GM23338 (cell line): ENCODE data around the gene LRRC40. TPM values are rescaled to one million over a fixed set of nuclear protein-coding genes. Genes with fewer than 3 reads are reported as not detected.
"Not testable (repeated sequence)": the region's sequence is repeated elsewhere in the genome, so short reads cannot be mapped to it uniquely, and the experiment has no call there.

Source experiments
- ATAC-seq: fragments of 200-7000 bp; cut with Tn5 transposase; 3 replicates; pipeline ENCODE4 v1.9.1; 2020
- DNase-seq: peaks from one replicate; pipeline ENCODE4 v3.0.0-alpha.2; 2015; ENCODE audit warnings: low spot score
- H2AFZ ChIP-seq: fragments of 200-600 bp; sonication (generic); 2 replicates; pipeline ENCODE4 v1.8.0; 2016; ENCODE audit warnings: antibody characterized with exemption, mild to moderate bottlenecking, moderate library complexity
- H3F3A ChIP-seq: fragments of 200-600 bp; sonication (generic); replicated peaks from 2 replicates; pipeline ENCODE4 v1.8.0; 2017; ENCODE audit warnings: antibody characterized with exemption, mixed run types, low read depth
- H3K27ac ChIP-seq: fragments of 200-600 bp; sonication (generic); 2 replicates; pipeline ENCODE4 v1.6.1; 2016; ENCODE audit warnings: low read depth
- H3K27me3 ChIP-seq: fragments of 200-600 bp; sonication (generic); 2 replicates; pipeline ENCODE4 v1.8.0; 2016; ENCODE audit warnings: mild to moderate bottlenecking, mixed run types, moderate library complexity; ENCODE audit not compliant: insufficient read depth
- H3K36me3 ChIP-seq: fragments of 200-600 bp; sonication (generic); 2 replicates; pipeline ENCODE4 v1.8.0; 2016; ENCODE audit warnings: mild to moderate bottlenecking; ENCODE audit not compliant: insufficient read depth
- H3K4me1 ChIP-seq: fragments of 200-600 bp; sonication (generic); 2 replicates; pipeline ENCODE4 v1.8.0; 2016; ENCODE audit warnings: mild to moderate bottlenecking, moderate library complexity; ENCODE audit not compliant: insufficient read depth
- H3K4me2 ChIP-seq: fragments of 200-600 bp; sonication (generic); 2 replicates; pipeline ENCODE4 v1.7.1; 2017; ENCODE audit warnings: mixed run types
- H3K4me3 ChIP-seq: fragments of 200-600 bp; sonication (generic); 2 replicates; pipeline ENCODE4 v1.6.1; 2016; ENCODE audit warnings: mixed run types
- H3K79me2 ChIP-seq: fragments of 200-600 bp; sonication (generic); replicated peaks from 2 replicates; pipeline ENCODE4 v1.8.0; 2017; ENCODE audit warnings: mild to moderate bottlenecking; ENCODE audit not compliant: insufficient read depth
- H3K9me2 ChIP-seq: fragments of 200-600 bp; sonication (generic); 2 replicates; pipeline ENCODE4 v1.8.0; 2017; ENCODE audit not compliant: insufficient read depth
- H4K20me1 ChIP-seq: fragments of 200-600 bp; sonication (generic); replicated peaks from 2 replicates; pipeline ENCODE4 v1.8.0; 2017; ENCODE audit warnings: mild to moderate bottlenecking; ENCODE audit not compliant: insufficient read depth
- H3K27ac Mint-ChIP-seq: 2 replicates; pipeline ENCODE4 v1.8.0; 2020; ENCODE audit warnings: inconsistent platforms, mild to moderate bottlenecking, moderate library complexity, mixed read lengths
- H3K27me3 Mint-ChIP-seq: 3 replicates; pipeline ENCODE4 v1.8.0; 2022; ENCODE audit warnings: low read depth, mild to moderate bottlenecking, moderate library complexity, mixed read lengths, inconsistent platforms; ENCODE audit not compliant: insufficient read depth, poor library complexity
- H3K36me3 Mint-ChIP-seq: 3 replicates; pipeline ENCODE4 v1.8.0; 2021; ENCODE audit warnings: low read depth, mild to moderate bottlenecking, inconsistent platforms, moderate library complexity, mixed read lengths
- H3K4me1 Mint-ChIP-seq: 3 replicates; pipeline ENCODE4 v1.8.0; 2020; ENCODE audit warnings: mild to moderate bottlenecking, inconsistent platforms, mixed read lengths
- H3K4me3 Mint-ChIP-seq: 3 replicates; pipeline ENCODE4 v1.8.0; 2021; ENCODE audit warnings: moderate library complexity, mild to moderate bottlenecking, inconsistent platforms, mixed read lengths
- H3K9me3 Mint-ChIP-seq: 3 replicates; pipeline ENCODE4 v1.8.0; 2020; ENCODE audit warnings: moderate library complexity, mild to moderate bottlenecking, inconsistent platforms, mixed read lengths
- POLR2AphosphoS5 ChIP-seq: IDR thresholded peaks from 2 replicates; pipeline ENCODE4 v1.6.1; 2016; ENCODE audit warnings: antibody characterized with exemption, low read depth
- ZNF331 ChIP-seq: fragments of 250-450 bp; sonication (Bioruptor Pico); IDR thresholded peaks from 2 replicates; pipeline ENCODE4 v1.5.0; 2020; ENCODE audit warnings: low read depth, mild to moderate bottlenecking, moderate library complexity
- polyA plus RNA-seq: library from polyadenylated mRNA; unstranded; fragments of >200 nt; fragmentation: Nextera tagmentation; extraction: Ambion mirVana; gene quantifications from 2 replicates; pipeline ENCODE4 v1.2.1, GENCODE V29; 2016
- total RNA-seq: library from RNA; depleted of rRNA; stranded (reverse); fragments of >200 nt; shearing (Covaris generic); gene quantifications from 2 replicates; pipeline ENCODE4 v1.2.3, GENCODE V29; 2014
- TF ChIP-seq, protein P1 (sequence below): fragments of 250-450 bp; sonication (Bioruptor Pico); IDR thresholded peaks from 2 replicates; pipeline ENCODE4 v1.5.0; 2020; ENCODE audit warnings: mild to moderate bottlenecking, moderate library complexity

Gene LRRC40
- total and polyA plus RNA-seq, 2 experiments from 2014 or later = 33.9 to 50.5 TPM

GRCh38 chr1:70207492-70207891 lies 2.1 kb upstream of the LRRC40 start:
- no peak for TF ChIP-seq ZNF331 (CRISPR knock-in tag)
- TF ChIP-seq POLR2AphosphoS5 = no peak
- TF ChIP-seq, protein P1, sequence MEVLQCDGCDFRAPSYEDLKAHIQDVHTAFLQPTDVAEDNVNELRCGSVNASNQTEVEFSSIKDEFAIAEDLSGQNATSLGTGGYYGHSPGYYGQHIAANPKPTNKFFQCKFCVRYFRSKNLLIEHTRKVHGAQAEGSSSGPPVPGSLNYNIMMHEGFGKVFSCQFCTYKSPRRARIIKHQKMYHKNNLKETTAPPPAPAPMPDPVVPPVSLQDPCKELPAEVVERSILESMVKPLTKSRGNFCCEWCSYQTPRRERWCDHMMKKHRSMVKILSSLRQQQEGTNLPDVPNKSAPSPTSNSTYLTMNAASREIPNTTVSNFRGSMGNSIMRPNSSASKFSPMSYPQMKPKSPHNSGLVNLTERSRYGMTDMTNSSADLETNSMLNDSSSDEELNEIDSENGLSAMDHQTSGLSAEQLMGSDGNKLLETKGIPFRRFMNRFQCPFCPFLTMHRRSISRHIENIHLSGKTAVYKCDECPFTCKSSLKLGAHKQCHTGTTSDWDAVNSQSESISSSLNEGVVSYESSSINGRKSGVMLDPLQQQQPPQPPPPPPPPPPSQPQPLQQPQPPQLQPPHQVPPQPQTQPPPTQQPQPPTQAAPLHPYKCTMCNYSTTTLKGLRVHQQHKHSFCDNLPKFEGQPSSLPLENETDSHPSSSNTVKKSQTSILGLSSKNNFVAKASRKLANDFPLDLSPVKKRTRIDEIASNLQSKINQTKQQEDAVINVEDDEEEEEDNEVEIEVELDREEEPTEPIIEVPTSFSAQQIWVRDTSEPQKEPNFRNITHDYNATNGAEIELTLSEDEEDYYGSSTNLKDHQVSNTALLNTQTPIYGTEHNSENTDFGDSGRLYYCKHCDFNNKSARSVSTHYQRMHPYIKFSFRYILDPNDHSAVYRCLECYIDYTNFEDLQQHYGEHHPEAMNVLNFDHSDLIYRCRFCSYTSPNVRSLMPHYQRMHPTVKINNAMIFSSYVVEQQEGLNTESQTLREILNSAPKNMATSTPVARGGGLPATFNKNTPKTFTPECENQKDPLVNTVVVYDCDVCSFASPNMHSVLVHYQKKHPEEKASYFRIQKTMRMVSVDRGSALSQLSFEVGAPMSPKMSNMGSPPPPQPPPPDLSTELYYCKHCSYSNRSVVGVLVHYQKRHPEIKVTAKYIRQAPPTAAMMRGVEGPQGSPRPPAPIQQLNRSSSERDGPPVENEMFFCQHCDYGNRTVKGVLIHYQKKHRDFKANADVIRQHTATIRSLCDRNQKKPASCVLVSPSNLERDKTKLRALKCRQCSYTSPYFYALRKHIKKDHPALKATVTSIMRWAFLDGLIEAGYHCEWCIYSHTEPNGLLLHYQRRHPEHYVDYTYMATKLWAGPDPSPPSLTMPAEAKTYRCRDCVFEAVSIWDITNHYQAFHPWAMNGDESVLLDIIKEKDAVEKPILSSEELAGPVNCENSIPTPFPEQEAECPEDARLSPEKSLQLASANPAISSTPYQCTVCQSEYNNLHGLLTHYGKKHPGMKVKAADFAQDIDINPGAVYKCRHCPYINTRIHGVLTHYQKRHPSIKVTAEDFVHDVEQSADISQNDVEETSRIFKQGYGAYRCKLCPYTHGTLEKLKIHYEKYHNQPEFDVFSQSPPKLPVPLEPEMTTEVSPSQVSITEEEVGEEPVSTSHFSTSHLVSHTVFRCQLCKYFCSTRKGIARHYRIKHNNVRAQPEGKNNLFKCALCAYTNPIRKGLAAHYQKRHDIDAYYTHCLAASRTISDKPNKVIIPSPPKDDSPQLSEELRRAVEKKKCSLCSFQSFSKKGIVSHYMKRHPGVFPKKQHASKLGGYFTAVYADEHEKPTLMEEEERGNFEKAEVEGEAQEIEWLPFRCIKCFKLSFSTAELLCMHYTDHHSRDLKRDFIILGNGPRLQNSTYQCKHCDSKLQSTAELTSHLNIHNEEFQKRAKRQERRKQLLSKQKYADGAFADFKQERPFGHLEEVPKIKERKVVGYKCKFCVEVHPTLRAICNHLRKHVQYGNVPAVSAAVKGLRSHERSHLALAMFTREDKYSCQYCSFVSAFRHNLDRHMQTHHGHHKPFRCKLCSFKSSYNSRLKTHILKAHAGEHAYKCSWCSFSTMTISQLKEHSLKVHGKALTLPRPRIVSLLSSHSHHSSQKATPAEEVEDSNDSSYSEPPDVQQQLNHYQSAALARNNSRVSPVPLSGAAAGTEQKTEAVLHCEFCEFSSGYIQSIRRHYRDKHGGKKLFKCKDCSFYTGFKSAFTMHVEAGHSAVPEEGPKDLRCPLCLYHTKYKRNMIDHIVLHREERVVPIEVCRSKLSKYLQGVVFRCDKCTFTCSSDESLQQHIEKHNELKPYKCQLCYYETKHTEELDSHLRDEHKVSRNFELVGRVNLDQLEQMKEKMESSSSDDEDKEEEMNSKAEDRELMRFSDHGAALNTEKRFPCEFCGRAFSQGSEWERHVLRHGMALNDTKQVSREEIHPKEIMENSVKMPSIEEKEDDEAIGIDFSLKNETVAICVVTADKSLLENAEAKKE (CRISPR knock-in tag) = no peak
- Histone ChIP-seq H3K27ac (no peak overlapping the region), H3K4me2 (peak overlapping the region; percentile 90; the same call in 1 of the 2 replicates), H3K4me1 (peaks cover 8% of the 10 kb centered on the region), H3K36me3 (no peaks in the 10 kb centered on the region), H2AFZ (no peak overlapping the region), H4K20me1 (no peaks in the 10 kb centered on the region; the same call in 1 of the 2 replicates), H3F3A (no peaks in the 10 kb centered on the region), H3K4me3 (no peak overlapping the region), H3K9me2 (no peaks in the 10 kb centered on the region), H3K27me3 (no peaks in the 10 kb centered on the region), H3K79me2 (peaks cover 98% of the 10 kb centered on the region)
- no peak overlapping the region for H3K27ac Mint-ChIP-seq
- peak overlapping the region; percentile 96 for H3K4me3 Mint-ChIP-seq
- ATAC-seq = no peak
- peaks cover 7% of the 10 kb centered on the region for H3K27me3 Mint-ChIP-seq
- DNase-seq = no peak
- peaks cover 9% of the 10 kb centered on the region; the same call in 2 of the 3 replicates for H3K4me1 Mint-ChIP-seq
- H3K9me3 Mint-ChIP-seq = no peaks in the 10 kb centered on the region
- peaks cover 4% of the 10 kb centered on the region; the same call in 1 of the 3 replicates for H3K36me3 Mint-ChIP-seq

GRCh38 chr1:70206833-70207232 lies 1.5 kb upstream of the LRRC40 start:
- not testable (repeated sequence) for H3K9me3 Mint-ChIP-seq, H3K9me2 ChIP-seq, H3K27me3 ChIP-seq, H3K27ac ChIP-seq, DNase-seq, H4K20me1 ChIP-seq, H3F3A ChIP-seq, H3K27me3 Mint-ChIP-seq, H2AFZ ChIP-seq, H3K27ac Mint-ChIP-seq, H3K4me1 ChIP-seq, H3K4me1 Mint-ChIP-seq, H3K36me3 Mint-ChIP-seq, ATAC-seq, H3K36me3 ChIP-seq
- H3K4me3 Mint-ChIP-seq = peak overlapping the region; percentile 96
- peak overlapping the region; percentile 90 for H3K4me2 ChIP-seq
- peak overlapping the region; percentile 81 for H3K4me3 ChIP-seq
- peaks cover 98% of the 10 kb centered on the region for H3K79me2 ChIP-seq
